Karpas-422 (cell line): ENCODE measurements around the gene NAGA. TPM values are rescaled to one million over a fixed set of nuclear protein-coding genes. Genes with fewer than 3 reads are reported as not detected.

Experiments
- DNase-seq: peaks from one replicate; pipeline ENCODE4 v3.0.0-alpha.2; 2015
- H2AFZ ChIP-seq: fragments of 200-600 bp; sonication (generic); 2 replicates; pipeline ENCODE4 v1.6.1; 2014; ENCODE audit warnings: antibody characterized with exemption, low read length, mixed read lengths
- H3K27ac ChIP-seq: fragments of 200-600 bp; sonication (generic); 2 replicates; pipeline ENCODE4 v1.5.1; 2014; ENCODE audit warnings: mild to moderate bottlenecking, low read length, moderate library complexity
- H3K27me3 ChIP-seq: fragments of 200-600 bp; sonication (generic); 2 replicates; pipeline ENCODE4 v1.6.1; 2014; ENCODE audit warnings: low read length, mixed read lengths
- H3K36me3 ChIP-seq: fragments of 200-600 bp; sonication (generic); 2 replicates; pipeline ENCODE4 v1.6.1; 2014; ENCODE audit warnings: low read length, mixed read lengths; ENCODE audit not compliant: insufficient read depth
- H3K4me1 ChIP-seq: fragments of 200-600 bp; sonication (generic); 2 replicates; pipeline ENCODE4 v1.6.1; 2014; ENCODE audit warnings: mild to moderate bottlenecking, low read length, mixed read lengths
- H3K4me2 ChIP-seq: fragments of 200-600 bp; sonication (generic); 2 replicates; pipeline ENCODE4 v1.6.1; 2014; ENCODE audit warnings: low read length, low read depth, mild to moderate bottlenecking; ENCODE audit not compliant: poor library complexity, severe bottlenecking
- H3K4me3 ChIP-seq: fragments of 200-600 bp; sonication (generic); 2 replicates; pipeline ENCODE4 v1.5.1; 2014; ENCODE audit warnings: mild to moderate bottlenecking, antibody characterized with exemption, low read length, mixed read lengths
- H3K79me2 ChIP-seq: fragments of 200-600 bp; sonication (generic); 2 replicates; pipeline ENCODE4 v1.6.1; 2014; ENCODE audit warnings: mild to moderate bottlenecking, low read length, mixed read lengths
- H3K9ac ChIP-seq: fragments of 200-600 bp; sonication (generic); 2 replicates; pipeline ENCODE4 v1.6.0; 2014; ENCODE audit warnings: low read length
- H3K9me2 ChIP-seq: fragments of 200-600 bp; sonication (generic), shearing (Covaris generic); replicated peaks from 2 replicates; pipeline ENCODE4 v1.6.0; 2014; ENCODE audit warnings: mild to moderate bottlenecking, low read length, moderate library complexity; ENCODE audit not compliant: insufficient read depth
- H3K9me3 ChIP-seq: fragments of 300-700, 200-600 bp; sonication (generic); 2 replicates; pipeline ENCODE4 v1.6.1; 2014; ENCODE audit warnings: low read length, mixed read lengths
- H4K20me1 ChIP-seq: fragments of 200-600 bp; sonication (generic); 2 replicates; pipeline ENCODE4 v1.6.1; 2014; ENCODE audit warnings: mild to moderate bottlenecking, antibody characterized with exemption, low read length, low read depth; ENCODE audit not compliant: insufficient read depth
- total RNA-seq: library from RNA; depleted of rRNA; stranded (reverse); fragments of >200 nt; shearing (Covaris generic); gene quantifications from 2 replicates; pipeline ENCODE4 v1.2.3, GENCODE V29; 2014; ENCODE audit warnings: low replicate concordance

NAGA gene
- total RNA-seq, 1 experiment from 2014 or later, result 26.1 TPM

GRCh38 chr22:42041784-42042183, 28.8 kb downstream of the NAGA start:
- no peak for DNase-seq
- Histone ChIP-seq H3K79me2 (no peaks in the 10 kb centered on the region), H4K20me1 (no peaks in the 10 kb centered on the region), H3K27ac (no peak overlapping the region), H3K36me3 (no peaks in the 10 kb centered on the region; the same call in 1 of the 2 replicates), H3K9me3 (peaks cover 11% of the 10 kb centered on the region), H3K4me2 (no peak overlapping the region), H3K4me1 (no peaks in the 10 kb centered on the region), H3K9me2 (no peaks in the 10 kb centered on the region; the same call in 1 of the 2 replicates), H2AFZ (no peak overlapping the region), H3K27me3 (no peaks in the 10 kb centered on the region), H3K9ac (no peak overlapping the region), H3K4me3 (no peak overlapping the region)

- Histone ChIP-seq H3K9ac (no peak overlapping the region), H3K27ac (no peak overlapping the region), H3K4me1 (no peaks in the 10 kb centered on the region), H3K27me3 (no peaks in the 10 kb centered on the region), H3K9me3 (peaks cover 11% of the 10 kb centered on the region), H2AFZ (no peak overlapping the region), H3K9me2 (no peaks in the 10 kb centered on the region; the same call in 1 of the 2 replicates), H3K36me3 (no peaks in the 10 kb centered on the region; the same call in 1 of the 2 replicates), H3K4me2 (no peak overlapping the region), H3K79me2 (no peaks in the 10 kb centered on the region), H4K20me1 (no peaks in the 10 kb centered on the region), H3K4me3 (no peak overlapping the region)
- DNase-seq, result no peak
Observed at GRCh38 chr22:42039271-42039670, 31.3 kb downstream of the NAGA start.

GRCh38 chr22:42035256-42035655, 35.4 kb downstream of the NAGA start:
- Histone ChIP-seq H3K9me3 (peaks cover 4% of the 10 kb centered on the region; the same call in 1 of the 2 replicates), H3K9me2 (no peaks in the 10 kb centered on the region), H3K4me3 (no peak overlapping the region), H3K36me3 (no peaks in the 10 kb centered on the region), H4K20me1 (no peaks in the 10 kb centered on the region), H3K9ac (no peak overlapping the region), H3K4me2 (no peak overlapping the region), H3K79me2 (no peaks in the 10 kb centered on the region), H2AFZ (no peak overlapping the region), H3K27me3 (no peaks in the 10 kb centered on the region), H3K27ac (no peak overlapping the region), H3K4me1 (no peaks in the 10 kb centered on the region)
- DNase-seq, result no peak

GRCh38 chr22:42033263-42034181, 37.1 kb downstream of the NAGA start:
- H2AFZ ChIP-seq, result no peak overlapping the region
- H3K27ac ChIP-seq, result no peak overlapping the region
- H3K36me3 ChIP-seq, result no peaks in the 10 kb centered on the region
- H3K79me2 ChIP-seq, result no peaks in the 10 kb centered on the region
- no peaks in the 10 kb centered on the region for H4K20me1 ChIP-seq
- no peaks in the 10 kb centered on the region for H3K9me2 ChIP-seq
- no peaks in the 10 kb centered on the region for H3K4me1 ChIP-seq
- H3K9ac ChIP-seq, result no peak overlapping the region
- peaks cover 4% of the 10 kb centered on the region; the same call in 1 of the 2 replicates for H3K9me3 ChIP-seq
- H3K4me3 ChIP-seq, result no peak overlapping the region
- H3K27me3 ChIP-seq, result no peaks in the 10 kb centered on the region
- DNase-seq, result no peak
- no peak overlapping the region for H3K4me2 ChIP-seq

GRCh38 chr22:42026705-42027104, 43.9 kb downstream of the NAGA start:
- H3K4me2 ChIP-seq, result no peak overlapping the region
- H3K4me1 ChIP-seq, result no peaks in the 10 kb centered on the region
- no peaks in the 10 kb centered on the region for H3K9me3 ChIP-seq
- no peak overlapping the region for H3K4me3 ChIP-seq
- no peak for DNase-seq
- H3K9me2 ChIP-seq, result 0 out of 2 replicates have a peak, but pooled peaks cover 5% of the 10 kb centered on the region
- H3K36me3 ChIP-seq, result no peaks in the 10 kb centered on the region
- H3K27me3 ChIP-seq, result no peaks in the 10 kb centered on the region
- no peak overlapping the region for H3K9ac ChIP-seq
- no peaks in the 10 kb centered on the region for H3K79me2 ChIP-seq
- H4K20me1 ChIP-seq, result no peaks in the 10 kb centered on the region
- no peak overlapping the region for H2AFZ ChIP-seq
- no peak overlapping the region for H3K27ac ChIP-seq

- Histone ChIP-seq H3K9me2 (0 out of 2 replicates have a peak, but pooled peaks cover 5% of the 10 kb centered on the region), H3K9me3 (no peaks in the 10 kb centered on the region), H2AFZ (no peak overlapping the region), H3K27ac (no peak overlapping the region), H3K4me2 (no peak overlapping the region), H3K4me3 (no peak overlapping the region), H3K27me3 (no peaks in the 10 kb centered on the region), H3K36me3 (no peaks in the 10 kb centered on the region), H3K4me1 (peaks cover 3% of the 10 kb centered on the region; the same call in 1 of the 2 replicates), H3K9ac (no peak overlapping the region), H3K79me2 (no peaks in the 10 kb centered on the region), H4K20me1 (no peaks in the 10 kb centered on the region)
- DNase-seq, result no peak
Observed at GRCh38 chr22:42025421-42025820, 45.2 kb downstream of the NAGA start.

- Histone ChIP-seq H3K9ac (no peak overlapping the region), H3K27me3 (no peaks in the 10 kb centered on the region), H2AFZ (no peak overlapping the region), H3K27ac (no peak overlapping the region), H3K9me3 (no peaks in the 10 kb centered on the region), H3K9me2 (0 out of 2 replicates have a peak, but pooled peaks cover 5% of the 10 kb centered on the region), H4K20me1 (no peaks in the 10 kb centered on the region), H3K36me3 (no peaks in the 10 kb centered on the region), H3K4me1 (peaks cover 3% of the 10 kb centered on the region; the same call in 1 of the 2 replicates), H3K79me2 (no peaks in the 10 kb centered on the region), H3K4me3 (no peak overlapping the region), H3K4me2 (no peak overlapping the region)
- no peak for DNase-seq
Observed at GRCh38 chr22:42022162-42022847, 48.3 kb downstream of the NAGA start.

GRCh38 chr22:42021571-42021970, 49.0 kb downstream of the NAGA start:
- H3K79me2 ChIP-seq, result no peaks in the 10 kb centered on the region

More at GRCh38 chr22:42021571-42021970, 49.0 kb downstream of the NAGA start:
- H3K9me3 ChIP-seq, result no peaks in the 10 kb centered on the region
- H3K9me2 ChIP-seq, result 0 out of 2 replicates have a peak, but pooled peaks cover 5% of the 10 kb centered on the region
- H3K4me1 ChIP-seq, result peaks cover 3% of the 10 kb centered on the region; the same call in 1 of the 2 replicates
- no peak overlapping the region for H2AFZ ChIP-seq
- no peak overlapping the region for H3K27ac ChIP-seq
- DNase-seq, result no peak
- H3K4me2 ChIP-seq, result no peak overlapping the region
- H3K4me3 ChIP-seq, result no peak overlapping the region
- no peaks in the 10 kb centered on the region for H4K20me1 ChIP-seq
- no peaks in the 10 kb centered on the region for H3K36me3 ChIP-seq
- H3K27me3 ChIP-seq, result no peaks in the 10 kb centered on the region
- no peak overlapping the region for H3K9ac ChIP-seq
